Hematopoietic multipotent progenitor cell treated with erythropoietin and hydrocortisone succinate and interleukin-3 and kit ligand, for 17 days (in vitro differentiated cells): Measurements from ENCODE around the gene NACC2.

Experiments
- DNase-seq: peaks from one replicate; pipeline ENCODE4 v3.0.0-alpha.2; 2015; ENCODE audit warnings: low spot score

Gene NACC2

DNA sequence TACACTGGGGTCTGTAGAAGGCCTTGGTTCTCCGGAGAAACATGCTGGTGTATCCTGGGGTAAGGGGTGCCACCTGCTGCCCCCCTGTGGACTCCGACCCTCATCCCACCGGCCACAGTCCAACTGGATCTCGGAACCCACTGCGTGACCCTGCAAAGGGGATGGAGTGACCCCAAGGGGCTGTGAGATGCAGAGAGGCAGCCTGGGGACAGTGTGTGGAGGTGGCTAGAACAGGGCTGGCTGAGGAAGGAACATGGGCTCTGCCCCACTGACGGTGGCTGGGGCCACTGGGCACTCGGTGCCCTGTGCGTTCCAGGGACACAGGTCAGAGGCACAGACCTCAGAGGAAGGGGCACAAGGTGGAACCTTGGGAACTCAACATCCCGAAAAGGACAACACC lies 2.3 kb downstream of the NACC2 start:
- no peak for DNase-seq

DNA sequence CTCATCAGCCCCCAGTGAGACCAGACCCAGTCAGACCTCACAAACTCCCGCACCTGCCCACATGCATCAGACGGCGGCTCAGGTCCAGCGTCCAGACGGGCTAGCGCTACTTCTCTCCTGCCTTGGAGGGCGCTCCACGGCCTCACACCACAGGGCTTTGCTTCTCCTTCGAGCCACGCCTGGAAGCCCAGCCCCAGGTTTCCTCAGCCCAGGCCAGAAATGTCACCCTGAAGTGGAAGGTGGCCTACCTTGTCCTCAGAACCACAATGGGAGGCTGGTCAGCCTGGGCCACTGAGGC lies 2.8 kb downstream of the NACC2 start:
- DNase-seq, result no peak

DNA sequence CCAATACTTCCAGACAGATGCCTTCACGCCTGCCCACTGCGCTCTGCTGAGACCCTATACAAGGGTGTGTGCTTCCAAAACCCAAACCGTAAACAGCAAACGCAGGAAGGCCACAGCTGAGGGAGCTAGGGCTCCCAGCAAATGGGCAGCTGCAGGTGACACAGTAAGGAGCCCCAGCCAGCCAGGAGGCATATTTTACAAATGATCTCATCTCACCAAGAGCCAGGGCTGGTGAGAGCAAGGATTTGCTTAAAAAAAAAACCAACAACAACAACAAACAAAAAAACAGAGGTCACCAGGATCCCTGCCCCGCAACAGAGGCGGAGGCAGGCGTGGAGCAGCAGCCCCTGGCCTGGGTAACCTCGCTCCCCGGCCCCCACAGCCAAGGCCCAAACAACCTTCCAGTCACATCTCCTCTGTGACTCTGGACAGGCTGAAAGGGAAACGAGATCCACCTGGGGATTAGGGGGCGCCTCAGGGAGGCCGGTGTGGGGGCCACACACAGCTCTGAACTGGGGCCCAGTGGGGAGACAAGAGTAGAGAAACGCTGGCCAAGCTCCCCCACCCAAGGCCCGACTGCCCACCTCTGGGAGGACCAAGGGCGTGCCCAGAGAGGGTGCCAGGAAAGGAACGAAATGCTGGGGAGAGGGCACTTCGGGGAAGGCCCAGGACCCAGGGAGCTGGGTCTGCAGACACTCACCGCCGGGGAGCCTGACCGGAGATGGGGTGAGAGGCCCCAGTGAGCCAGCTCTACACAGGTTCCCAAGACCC lies 3.3 kb downstream of the NACC2 start:
- no peak for DNase-seq

DNA sequence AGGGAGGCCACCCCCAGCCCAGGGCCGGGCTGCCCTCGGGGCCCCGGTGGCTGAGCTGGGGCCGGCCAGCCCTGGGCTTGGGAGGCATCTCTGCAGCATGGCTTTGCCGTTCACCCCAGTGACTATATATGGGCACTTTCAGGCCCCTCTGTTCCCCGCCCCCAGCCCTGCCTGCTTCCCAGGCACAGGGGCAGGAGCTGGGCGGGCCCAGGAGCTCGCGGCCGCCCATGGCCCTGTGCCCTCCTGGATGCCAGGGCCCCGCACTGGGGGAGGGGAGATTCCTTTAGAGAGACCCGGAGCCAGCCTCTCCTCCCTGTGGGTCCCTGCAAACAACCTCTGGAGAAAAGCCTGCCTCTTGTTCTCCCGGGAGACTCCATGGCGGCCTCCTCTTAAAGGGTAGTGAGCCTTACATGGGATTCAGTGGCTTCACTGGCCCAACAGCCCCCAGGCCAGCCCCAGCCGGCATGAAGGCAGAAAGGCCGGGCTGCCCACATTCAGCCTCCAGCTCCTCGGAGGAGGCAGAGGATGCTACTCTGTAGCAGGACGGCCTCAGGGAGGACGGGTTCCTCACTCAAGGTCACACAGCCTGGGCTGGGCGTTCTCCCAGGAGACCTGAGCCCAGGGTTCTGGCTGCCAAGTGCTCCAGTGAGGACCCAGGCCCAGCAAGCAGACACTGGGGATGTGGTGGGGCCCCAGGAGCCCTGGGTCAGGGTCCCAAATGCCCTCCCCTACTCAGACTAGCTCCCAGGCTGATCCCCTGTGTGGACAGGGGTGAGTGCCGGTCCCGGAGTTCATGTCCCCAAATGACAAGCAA lies 4.1 kb downstream of the NACC2 start:
- DNase-seq, result no peak

- DNase-seq, result no peak
These were observed 4.9 kb downstream of the NACC2 start for GRCh38 chr9:136090056-136090735.

GRCh38 chr9:136089697-136090045 lies 5.4 kb downstream of the NACC2 start:
- peak; percentile 70 for DNase-seq

DNA sequence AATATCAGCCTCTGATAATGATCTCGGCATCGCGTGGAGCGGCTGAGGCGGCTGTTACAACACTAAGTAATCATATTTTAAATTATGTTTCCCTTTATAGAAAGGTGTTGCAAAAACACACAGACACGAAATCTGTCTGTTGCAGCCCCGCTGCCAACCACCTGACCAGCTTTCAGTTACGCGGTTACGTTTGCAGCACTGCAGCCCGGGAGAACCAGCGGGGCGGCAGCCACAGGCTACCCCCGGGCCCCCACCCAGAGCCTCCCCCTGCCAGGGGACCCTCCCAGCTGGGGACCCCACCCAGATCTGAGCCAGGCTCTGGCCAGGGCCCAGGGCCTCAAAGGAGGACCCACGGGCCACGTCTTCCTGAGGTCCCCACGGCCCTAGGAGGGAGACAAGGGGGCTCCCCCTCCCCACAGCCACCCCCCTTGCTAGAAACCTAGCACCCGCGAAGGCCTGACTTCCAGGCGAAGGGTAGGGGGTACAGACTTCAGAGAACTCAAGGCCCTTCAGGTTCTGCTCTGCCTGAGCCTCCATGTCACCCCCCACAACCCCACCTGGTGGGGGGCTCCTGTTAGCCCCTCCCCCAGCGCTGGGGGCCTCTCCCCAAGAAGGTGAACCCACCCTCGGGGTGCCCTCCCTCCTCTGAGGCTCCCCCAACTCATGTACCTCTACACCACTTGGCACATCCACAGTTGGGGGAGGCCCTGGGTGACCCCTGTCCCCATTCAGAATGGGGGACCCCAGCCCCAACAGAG lies 6.0 kb downstream of the NACC2 start:
- DNase-seq, result no peak

DNA sequence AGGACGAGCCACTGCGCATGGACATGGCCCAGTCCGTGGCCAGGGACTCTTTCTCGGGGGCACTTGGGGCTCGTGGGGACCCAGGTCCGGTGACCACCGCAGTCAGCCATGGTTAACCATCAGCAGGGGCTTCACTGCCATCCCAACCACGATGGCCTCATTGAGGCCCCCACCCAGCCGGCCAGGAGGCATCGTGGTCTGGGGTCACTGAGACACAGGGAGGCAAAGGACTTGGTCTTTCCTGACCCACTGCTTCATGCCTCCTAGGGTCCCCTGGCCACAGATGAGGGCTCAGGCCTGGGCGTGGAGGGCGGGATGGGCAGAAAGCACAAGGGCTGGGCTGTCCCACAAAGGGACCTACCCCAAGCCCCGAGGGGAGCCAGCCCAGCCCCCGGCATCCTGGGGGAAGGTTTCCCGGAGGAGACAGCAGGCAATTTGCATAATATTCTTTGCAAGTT lies 6.6 kb downstream of the NACC2 start:
- DNase-seq, result no peak

DNA sequence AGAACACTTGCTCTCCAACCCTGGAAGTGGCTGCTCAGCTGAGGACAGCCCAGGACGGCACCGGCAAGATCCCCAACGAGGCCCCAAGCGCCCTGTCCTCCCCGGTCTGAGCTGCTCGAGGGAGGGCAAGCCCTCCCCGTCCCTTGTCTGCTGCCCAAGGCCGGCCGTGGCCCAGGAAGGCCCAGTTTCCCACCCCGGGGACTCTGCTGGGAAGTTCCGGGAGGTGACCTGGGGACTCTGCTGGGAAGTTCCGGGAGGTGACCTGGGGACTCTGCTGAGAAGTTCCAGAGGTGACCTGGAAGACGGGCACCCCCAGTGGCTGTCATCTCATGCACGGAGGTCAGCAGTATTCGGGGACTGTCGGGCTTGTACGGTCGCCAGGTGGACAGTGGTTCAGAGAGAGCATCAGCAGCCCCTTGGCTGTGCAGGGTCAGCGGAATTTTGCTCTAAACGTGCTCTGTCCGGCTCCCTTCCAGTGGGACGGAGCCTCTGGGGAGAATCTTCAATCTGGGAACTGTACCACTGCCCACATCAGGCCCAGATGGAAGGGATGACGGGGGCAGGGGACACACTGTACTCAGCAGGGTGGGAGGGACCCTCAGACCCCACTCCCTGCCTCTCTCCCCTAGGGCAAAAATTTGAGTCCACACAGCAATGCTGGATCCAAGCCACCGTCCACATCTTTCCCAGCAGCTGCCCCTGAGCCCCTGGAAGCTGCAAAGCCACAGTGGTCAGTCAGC lies 7.2 kb downstream of the NACC2 start:
- no peak for DNase-seq

GRCh38 chr9:136086951-136087740 lies 7.9 kb downstream of the NACC2 start:
- no peak for DNase-seq

GRCh38 chr9:136086213-136086881 lies 8.7 kb downstream of the NACC2 start:
- DNase-seq, result no peak

DNA sequence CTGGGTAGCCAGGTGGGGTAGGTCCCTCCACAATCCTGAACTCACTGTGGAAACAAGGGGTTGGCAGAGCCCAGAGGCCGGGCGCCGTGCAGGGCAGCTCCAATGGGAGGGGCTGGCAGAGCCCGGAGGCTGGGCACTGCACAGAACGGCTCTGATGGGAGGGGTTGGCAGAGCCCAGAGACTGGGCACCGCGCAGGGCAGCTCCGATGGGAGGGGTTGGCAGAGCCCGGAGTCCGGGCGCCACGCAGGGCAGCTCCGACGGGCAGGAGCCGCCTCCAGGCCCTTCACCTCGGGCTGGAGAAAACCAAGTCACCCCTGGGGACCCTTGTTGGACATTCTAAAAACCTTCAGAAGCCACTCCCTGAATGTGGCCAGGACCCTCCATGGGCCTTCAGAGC lies 9.3 kb downstream of the NACC2 start:
- DNase-seq, result no peak

DNA sequence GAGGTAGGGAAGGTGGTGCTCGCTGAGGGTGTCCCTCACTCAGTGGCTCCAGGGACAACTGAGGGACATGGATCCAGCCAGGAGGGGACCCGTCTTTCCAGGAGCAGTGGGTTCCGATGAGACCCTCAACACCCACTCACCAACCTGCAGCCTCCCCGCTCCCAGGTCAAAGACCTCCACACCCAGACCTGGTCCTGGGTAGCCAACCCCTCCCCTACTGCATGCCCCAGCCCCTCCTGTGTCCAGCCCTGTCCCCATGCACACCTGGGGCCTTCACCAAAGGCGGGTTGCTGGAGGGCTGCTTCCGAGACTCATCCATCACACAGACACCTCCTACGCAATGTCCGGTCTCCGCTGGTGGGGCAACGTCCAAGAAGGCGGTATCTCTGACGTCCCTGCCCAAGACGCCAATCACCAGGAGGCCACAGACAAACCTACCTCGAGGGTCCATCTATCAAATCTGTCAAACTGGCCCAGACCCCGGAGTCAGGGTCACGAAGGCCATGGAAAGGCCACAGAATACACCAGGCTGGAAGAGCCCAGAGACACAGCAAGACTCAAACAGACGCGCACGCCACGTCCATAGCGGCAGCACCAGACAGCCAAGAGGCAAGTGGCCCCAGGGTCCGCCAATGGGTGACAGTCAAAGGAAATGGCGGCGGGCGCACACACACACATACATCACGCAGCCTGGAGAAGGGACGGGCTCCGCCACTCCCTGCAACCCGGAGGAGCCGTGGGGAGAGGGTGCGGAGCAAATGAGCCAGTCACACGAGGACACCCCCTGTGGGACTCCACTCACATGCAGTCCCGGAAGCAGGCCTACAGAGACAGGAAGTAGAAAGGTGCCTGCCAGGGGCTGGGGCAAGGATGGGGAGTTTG lies 10.8 kb downstream of the NACC2 start:
- DNase-seq, result no peak

DNA sequence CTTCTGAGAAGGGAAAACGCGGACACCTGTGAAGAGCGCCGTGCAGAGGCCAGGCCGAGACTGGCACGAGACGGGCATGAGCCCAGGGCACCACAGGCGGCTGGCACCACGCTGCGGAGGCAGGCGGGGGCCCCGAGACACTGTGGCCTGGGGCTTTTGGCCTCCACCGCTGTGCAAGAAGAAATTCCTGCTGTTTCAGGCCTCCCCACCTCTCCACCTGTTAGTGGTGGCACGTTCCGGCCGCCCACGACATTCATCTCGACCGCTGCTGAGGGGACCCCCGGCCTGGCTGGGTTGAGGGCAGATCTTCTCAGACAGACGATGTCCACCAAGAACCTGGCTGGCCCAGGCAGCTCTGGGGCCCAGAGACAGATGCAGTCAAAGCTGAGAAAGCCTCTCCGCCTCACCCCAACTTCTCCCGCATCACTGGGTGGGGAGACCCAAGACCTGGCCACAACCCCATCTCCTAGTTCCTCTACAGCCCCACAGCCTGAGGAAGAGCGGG lies 11.5 kb downstream of the NACC2 start:
- no peak for DNase-seq

- DNase-seq, result no peak
These were observed 12.4 kb downstream of the NACC2 start for GRCh38 chr9:136082496-136083361.

- DNase-seq, result no peak
These were observed 13.1 kb downstream of the NACC2 start for GRCh38 chr9:136081826-136082495.

GRCh38 chr9:136081113-136081825 lies 13.8 kb downstream of the NACC2 start:
- no peak for DNase-seq
